Body of pancreas (tissue), 4 donors: ENCODE measurements around the gene DHH. TPM values are rescaled to one million over a fixed set of nuclear protein-coding genes. Genes with fewer than 3 reads are reported as not detected.

Experiments
- ATAC-seq: fragments of 150-250 bp; one replicate; pipeline ENCODE4 v1.9.1; 2016
- DNase-seq, 4 donors: peaks; one replicate each; pipeline ENCODE4 v3.0.0-alpha.2; 2019
- H3K27ac ChIP-seq, 4 donors: fragments of 200-600 bp; sonication (generic); 1 replicate in 3 of 4; 2 replicates in 1 of 4; pipeline versions ENCODE4 v1.5.1 to v1.6.1; 2016 to 2019; ENCODE audit warnings: mild to moderate bottlenecking in 1 of 4, mixed read lengths in 1 of 4, moderate library complexity in 1 of 4
- H3K27me3 ChIP-seq, 2 donors: fragments of 200-600 bp; sonication (generic); one replicate each; pipeline ENCODE4 v1.6.0; 2016; ENCODE audit warnings: mild to moderate bottlenecking in 1 of 2
- H3K36me3 ChIP-seq, 2 donors: fragments of 200-600 bp; sonication (generic); replicated peaks in 1 of 2; 2 replicates each; pipeline ENCODE4 v1.5.1; 2016; ENCODE audit warnings: low read depth in 2 of 2; ENCODE audit not compliant: insufficient read depth in 1 of 2
- H3K4me1 ChIP-seq: fragments of 200-600 bp; sonication (generic); one replicate; pipeline ENCODE4 v1.6.0; 2016
- H3K4me3 ChIP-seq, 2 donors: fragments of 200-600 bp; sonication (generic); 1 replicate in 1 of 2; 2 replicates in 1 of 2; pipeline ENCODE4 v1.5.1; 2016 to 2019
- H3K9me3 ChIP-seq, 3 donors: fragments of 200-600 bp; sonication (generic); 1 replicate in 2 of 3; 2 replicates in 1 of 3; pipeline ENCODE4 v1.5.1; 2016
- CTCF ChIP-seq, 7 experiments: fragments of 450-650 bp in 4 of 7; fragments of 200-600 bp in 3 of 7; sonication (generic) in 3 of 7; IDR thresholded peaks; one replicate each; pipeline ENCODE4 v1.5.1; 2016 to 2019; ENCODE audit warnings: antibody characterized with exemption in 7 of 7
- POLR2A ChIP-seq, 3 donors: fragments of 450-650 bp; IDR thresholded peaks; one replicate each; pipeline ENCODE4 v1.6.1; 2016; ENCODE audit warnings: antibody characterized with exemption in 3 of 3, mild to moderate bottlenecking in 2 of 3
- WGBS, 2 donors: methylation state at CpG; one replicate each; pipeline ENCODE4 v1.1.5; 2017; 5-methylcytosine and 5-hydroxymethylcytosine counted together
- intact Hi-C: fragments of 100-400 bp; cut with DNase I; formaldehyde crosslinking; loops from one replicate; pipeline ENCODE4 v1.15.1; 2023
- total RNA-seq, 2 donors: library from RNA; depleted of rRNA; stranded (reverse); fragments of >200 nt; gene quantifications; one replicate each; pipeline ENCODE4 v1.1.0, GENCODE V29; 2016

The DHH gene
- total RNA-seq, 2 donors from 2014 or later = not detected

GRCh38 chr12:49048953-49049352 lies 45.6 kb downstream of the DHH start:
- ATAC-seq (no peak), DNase-seq (no peak)
- intact Hi-C loops = no loop called here
- H3K27me3 ChIP-seq = no peaks in the 10 kb centered on the region
- no peak overlapping the region for H3K4me3 ChIP-seq
- 89 to 95% methylated on average over 10 of the region's 10 CpGs for whole genome bisulfite sequencing, 2 donors
- H3K9me3 ChIP-seq = no peaks in the 10 kb centered on the region
- no peak for TF ChIP-seq CTCF (IDR thresholded peaks at IDR 0.05)
- no peak for TF ChIP-seq POLR2A (IDR thresholded peaks at IDR 0.05)
- no peak overlapping the region for H3K27ac ChIP-seq
- peaks cover 14 to 79% of the 10 kb centered on the region in 2 donors for H3K36me3 ChIP-seq
- peaks cover 3% of the 10 kb centered on the region for H3K4me1 ChIP-seq

GRCh38 chr12:49046129-49046895 lies 48.3 kb downstream of the DHH start:
- ATAC-seq (no peak), DNase-seq (no peak)

DNA sequence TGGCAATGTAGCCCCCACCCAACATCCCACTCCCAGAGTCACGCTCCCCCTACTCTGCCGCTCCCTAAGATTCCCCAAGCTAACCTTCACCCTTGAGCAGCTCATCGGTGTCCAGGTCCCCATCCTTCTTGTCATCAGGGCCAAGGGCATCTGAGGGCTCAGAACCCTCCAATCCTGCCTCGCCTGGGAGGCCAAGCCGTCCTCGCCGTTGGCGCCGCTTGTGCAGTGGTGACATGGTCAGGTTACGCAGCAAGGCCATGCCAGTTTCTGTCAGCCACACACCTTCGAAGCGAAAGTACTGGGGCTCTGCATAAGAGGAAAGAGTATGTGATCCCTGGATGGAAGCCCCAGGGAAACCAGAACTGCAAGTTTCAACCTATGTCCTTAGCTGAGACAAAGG lies 49.9 kb downstream of the DHH start:
- H3K27me3 ChIP-seq = no peaks in the 10 kb centered on the region
- intact Hi-C loops = no loop called here
- 87 to 91% methylated on average over 11 to 12 of the region's 12 CpGs for WGBS, 2 donors
- no peaks in the 10 kb centered on the region for H3K4me1 ChIP-seq
- peaks cover 35 to 80% of the 10 kb centered on the region in 2 donors for H3K36me3 ChIP-seq
- DNase-seq = no peak
- ATAC-seq = no peak
- H3K4me3 ChIP-seq = no peak overlapping the region
- TF ChIP-seq POLR2A (IDR thresholded peaks at IDR 0.05) = no peak
- no peak for TF ChIP-seq CTCF (IDR thresholded peaks at IDR 0.05)
- no peaks in the 10 kb centered on the region for H3K9me3 ChIP-seq
- no peak overlapping the region for H3K27ac ChIP-seq

More at GRCh38 chr12:49046129-49046895, 48.3 kb downstream of the DHH start:
- no peaks in the 10 kb centered on the region for H3K4me1 ChIP-seq
- no peak overlapping the region for H3K4me3 ChIP-seq
- no peaks in the 10 kb centered on the region for H3K27me3 ChIP-seq
- H3K36me3 ChIP-seq = peaks cover 28 to 83% of the 10 kb centered on the region in 2 donors
- no peak for TF ChIP-seq CTCF (IDR thresholded peaks at IDR 0.05)
- no peak for TF ChIP-seq POLR2A (IDR thresholded peaks at IDR 0.05)
- no peaks in the 10 kb centered on the region for H3K9me3 ChIP-seq
- 91 to 94% methylated on average over 9 to 12 of the region's 12 CpGs for WGBS, 2 donors
- intact Hi-C loops = no loop called here
- H3K27ac ChIP-seq = no peak overlapping the region

DNA sequence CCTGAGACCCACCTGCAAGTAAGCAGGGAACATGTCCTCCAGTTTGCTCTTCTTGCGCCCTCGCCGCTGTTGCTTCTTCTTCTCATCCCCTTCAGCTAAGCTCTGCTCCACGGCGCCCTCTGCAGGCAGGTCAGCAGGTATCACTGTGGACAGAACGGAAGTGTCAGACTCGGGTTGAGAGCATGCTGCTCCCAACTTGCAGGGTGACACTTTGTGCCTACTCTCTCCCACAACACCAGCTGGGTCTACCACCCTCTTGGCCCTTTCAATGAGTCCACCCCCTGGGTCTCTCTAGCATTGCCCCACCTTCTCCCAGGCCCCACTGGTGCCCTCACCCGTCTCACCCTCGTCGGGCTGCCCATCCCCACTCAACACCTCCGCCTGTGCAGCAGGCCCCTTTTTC lies 50.7 kb downstream of the DHH start:
- Histone ChIP-seq H3K4me1 (no peaks in the 10 kb centered on the region), H3K27me3 (no peaks in the 10 kb centered on the region), H3K36me3 (peaks cover 40 to 79% of the 10 kb centered on the region in 2 donors), H3K27ac (no peak overlapping the region), H3K4me3 (no peak overlapping the region), H3K9me3 (no peaks in the 10 kb centered on the region)
- TF ChIP-seq CTCF (IDR thresholded peaks at IDR 0.05) (peak; percentile 33 to 53 (median 45)), POLR2A (IDR thresholded peaks at IDR 0.05) (no peak)
- ATAC-seq = no peak
- 61 to 67% methylated on average over 11 of the region's 11 CpGs for WGBS, 2 donors
- DNase-seq = peak; percentile 46 to 55 (median 50)
- intact Hi-C loops = no loop called here

DNA sequence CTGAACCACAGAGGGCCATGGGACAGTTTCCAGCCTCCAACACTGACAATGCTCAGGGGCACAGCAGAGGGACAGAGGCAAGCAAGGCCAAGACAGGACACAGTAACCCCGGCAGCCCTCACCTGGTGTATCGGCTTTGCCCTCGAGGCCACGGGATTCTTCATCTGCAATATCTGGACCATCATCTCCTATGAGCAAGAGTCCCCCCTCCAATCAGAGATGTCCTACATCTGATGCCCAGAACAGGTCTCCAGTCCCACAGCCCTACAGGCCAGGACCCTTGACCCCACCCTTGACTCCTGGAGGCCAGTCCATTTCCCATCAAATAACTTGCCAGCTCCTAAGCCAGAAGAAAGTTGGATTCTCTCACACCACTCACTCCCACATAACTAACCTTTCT lies 51.4 kb downstream of the DHH start:
- Histone ChIP-seq H3K4me1 (no peaks in the 10 kb centered on the region), H3K36me3 (peaks cover 42 to 75% of the 10 kb centered on the region in 2 donors), H3K9me3 (no peaks in the 10 kb centered on the region), H3K27ac (no peak overlapping the region), H3K27me3 (no peaks in the 10 kb centered on the region), H3K4me3 (no peak overlapping the region)
- ATAC-seq (no peak), DNase-seq (no peak)
- intact Hi-C loops = no loop called here
- 85 to 100% methylated on average over 1 to 4 of the region's 4 CpGs for WGBS, 2 donors
- TF ChIP-seq POLR2A (IDR thresholded peaks at IDR 0.05) = no peak
- TF ChIP-seq CTCF (IDR thresholded peaks at IDR 0.05) = no peak
